LoVo (cell line): ENCODE results near the gene TBC1D3H.
"Not testable (repeated sequence)": the region's sequence is repeated elsewhere in the genome, so short reads cannot be mapped to it uniquely, and the experiment has no call there.

ENCODE experiments used
- DNase-seq: peaks from one replicate; pipeline ENCODE4 v3.0.0-alpha.2; 2016; ENCODE audit warnings: low spot score

Gene TBC1D3H

GRCh38 chr17:36388385-36389245 is at the start of gene TBC1D3H:
TSS of gene TBC1D3H (minus strand) at chr17:36388435. CDS start at chr17:36386895, 1,540 bp downstream.
- not testable (repeated sequence) for DNase-seq

DNA sequence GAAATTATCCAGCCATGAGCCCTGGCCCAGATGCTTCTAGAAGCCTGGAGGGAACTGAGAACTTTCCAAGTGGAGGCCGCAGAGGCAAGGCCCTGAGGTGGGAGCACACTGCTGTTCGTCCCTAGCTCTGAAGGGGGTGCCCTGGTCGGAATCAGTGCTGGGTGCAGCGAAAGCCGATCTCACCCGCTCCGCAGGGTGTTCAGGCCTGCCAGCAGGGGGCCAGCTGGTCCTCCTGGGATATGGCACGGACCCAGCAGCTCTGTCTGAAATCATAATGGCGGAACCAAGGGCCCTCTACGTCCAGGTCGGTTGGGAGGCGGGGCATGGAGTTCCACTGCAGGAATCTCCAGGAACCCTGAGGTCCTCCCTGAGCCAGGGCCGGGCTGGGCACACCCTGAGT is 40.7 kb upstream of the TBC1D3H start:
- not testable (repeated sequence) for DNase-seq

DNA sequence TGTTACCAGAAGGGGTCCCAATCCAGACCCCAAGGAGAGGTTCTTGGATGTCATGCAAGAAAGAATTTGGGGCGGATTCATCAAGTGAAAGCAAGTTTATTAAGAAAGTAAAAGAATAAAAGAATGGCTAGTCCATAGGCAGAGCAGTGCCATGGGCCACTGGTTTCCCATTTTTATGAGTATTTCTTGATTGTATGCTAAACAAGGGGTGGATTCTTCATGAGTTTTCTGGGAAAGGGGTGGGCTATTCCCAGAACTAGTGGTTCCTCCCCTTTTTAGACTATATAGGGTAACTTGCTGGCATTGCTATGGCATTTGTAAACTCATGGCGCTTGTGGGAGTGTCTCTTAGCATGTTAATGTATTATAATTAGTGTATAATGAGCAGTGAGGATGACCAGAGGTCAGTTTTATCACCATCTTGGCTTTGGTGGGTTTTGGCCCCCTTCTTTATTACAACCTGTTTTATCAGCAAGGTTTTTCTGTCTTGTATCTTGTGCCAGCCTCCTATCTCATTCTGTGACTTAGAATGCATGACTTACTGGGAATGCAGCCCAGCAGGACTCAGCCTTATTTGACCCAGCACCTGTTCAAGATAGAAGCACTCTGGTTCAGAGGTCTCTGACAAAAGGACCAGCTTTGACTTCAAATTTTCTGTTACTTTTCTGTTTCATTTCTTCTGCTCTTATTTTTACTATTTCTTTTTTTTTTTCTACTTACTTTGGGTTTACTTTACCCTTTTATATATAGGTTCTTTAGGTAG is 27.1 kb upstream of the TBC1D3H start:
- DNase-seq = not testable (repeated sequence)

- DNase-seq = not testable (repeated sequence)
Measured at GRCh38 chr17:36390943-36391645, 2.9 kb upstream of the TBC1D3H start.

GRCh38 chr17:36375938-36376337 is 12.3 kb downstream of the TBC1D3H start:
- DNase-seq = not testable (repeated sequence)

DNA sequence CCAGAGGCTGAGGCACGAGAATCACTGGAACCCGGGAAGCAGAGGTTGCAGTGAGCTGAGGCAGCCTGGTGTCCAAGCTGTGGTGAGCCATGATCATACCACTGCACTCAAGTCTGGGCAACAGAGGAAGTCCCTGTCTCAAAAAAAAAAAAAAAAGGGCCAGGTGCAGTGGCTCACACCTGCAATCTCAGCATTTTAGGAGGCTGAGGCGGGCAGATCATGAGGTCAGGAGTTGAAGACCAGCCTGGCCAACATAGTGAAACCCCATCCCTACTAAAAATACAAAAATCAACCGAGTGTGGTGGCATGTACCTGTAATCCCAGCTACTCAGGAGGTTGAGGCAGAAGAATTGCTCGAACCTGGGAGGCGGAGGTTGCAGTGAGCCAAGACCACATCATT is 25.7 kb downstream of the TBC1D3H start:
- DNase-seq = not testable (repeated sequence)
